Chondrocyte (in vitro differentiated cells): ENCODE data around the gene PRRG2. TPM values are rescaled to one million over a fixed set of nuclear protein-coding genes. Genes with fewer than 3 reads are reported as not detected.

Source experiments
- DNase-seq: peaks from one replicate; pipeline ENCODE4 v3.0.0; 2021; ENCODE audit warnings: mixed read lengths, low spot score
- H3K27ac Mint-ChIP-seq: one replicate; pipeline ENCODE4 v1.8.0; 2021; ENCODE audit warnings: mild to moderate bottlenecking, moderate library complexity, mixed read lengths; ENCODE audit not compliant: unreplicated experiment
- H3K27me3 Mint-ChIP-seq: 2 replicates; pipeline ENCODE4 v1.8.0; 2021; ENCODE audit warnings: low read depth, mixed read lengths
- H3K36me3 Mint-ChIP-seq: 2 replicates; pipeline ENCODE4 v1.8.0; 2021; ENCODE audit warnings: low read depth, mixed read lengths
- H3K4me1 Mint-ChIP-seq: 2 replicates; pipeline ENCODE4 v1.8.0; 2021; ENCODE audit warnings: low read depth, mild to moderate bottlenecking, mixed read lengths
- H3K4me3 Mint-ChIP-seq: one replicate; pipeline ENCODE4 v1.8.0; 2021; ENCODE audit warnings: mild to moderate bottlenecking, moderate library complexity, mixed read lengths; ENCODE audit not compliant: unreplicated experiment
- H3K9me3 Mint-ChIP-seq: 2 replicates; pipeline ENCODE4 v1.8.0; 2021; ENCODE audit warnings: low read depth, mixed read lengths
- total RNA-seq: library from RNA; stranded (reverse); gene quantifications from 3 replicates; pipeline ENCODE4 v1.2.1, GENCODE V29; 2021
- TF ChIP-seq, protein P1 (sequence below): fragments of 200-600 bp; sonication (generic); IDR thresholded peaks from 2 replicates; pipeline ENCODE4 v1.5.0; 2021; ENCODE audit warnings: antibody characterized with exemption, mild to moderate bottlenecking, moderate library complexity

Gene PRRG2
- total RNA-seq, 1 donor from 2014 or later: 0.17 TPM

DNA sequence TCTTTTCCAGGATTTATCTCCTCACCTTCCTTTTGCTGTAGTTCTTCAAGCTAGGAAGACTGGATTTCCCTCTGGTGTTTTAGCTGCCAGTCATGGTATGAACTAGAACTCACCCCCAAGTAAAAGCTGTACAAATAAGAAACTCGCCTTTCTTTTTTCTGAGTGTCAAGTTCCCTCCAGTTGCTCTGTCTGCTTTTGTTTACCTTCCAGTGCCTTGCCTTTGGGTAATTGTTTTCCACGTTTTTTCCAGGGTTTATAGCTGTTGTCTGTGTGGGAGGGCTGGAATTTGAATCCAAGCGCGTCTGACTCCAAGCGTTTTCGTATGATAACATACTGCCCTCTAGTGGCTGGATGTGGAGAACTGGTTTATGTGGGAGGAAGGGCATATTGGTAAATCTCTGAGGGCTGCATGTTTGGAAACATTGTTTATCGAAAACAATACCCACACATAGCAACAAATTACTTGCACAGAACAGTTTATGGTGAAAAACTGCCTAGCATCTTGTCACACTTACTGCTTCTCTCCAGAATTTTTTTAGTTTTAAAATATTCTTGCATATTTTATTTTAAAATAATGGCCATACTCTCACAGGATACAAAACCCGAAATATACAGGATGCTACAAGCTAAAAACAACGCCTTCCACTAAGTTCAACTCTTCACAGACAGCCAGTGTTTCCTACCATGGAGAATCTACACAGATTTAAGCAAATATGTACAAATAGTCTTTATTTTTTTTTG lies 34.1 kb upstream of the PRRG2 start:
- H3K27me3 Mint-ChIP-seq: no peaks in the 10 kb centered on the region
- peaks cover 16% of the 10 kb centered on the region for H3K36me3 Mint-ChIP-seq
- DNase-seq: no peak
- TF ChIP-seq, protein P1, sequence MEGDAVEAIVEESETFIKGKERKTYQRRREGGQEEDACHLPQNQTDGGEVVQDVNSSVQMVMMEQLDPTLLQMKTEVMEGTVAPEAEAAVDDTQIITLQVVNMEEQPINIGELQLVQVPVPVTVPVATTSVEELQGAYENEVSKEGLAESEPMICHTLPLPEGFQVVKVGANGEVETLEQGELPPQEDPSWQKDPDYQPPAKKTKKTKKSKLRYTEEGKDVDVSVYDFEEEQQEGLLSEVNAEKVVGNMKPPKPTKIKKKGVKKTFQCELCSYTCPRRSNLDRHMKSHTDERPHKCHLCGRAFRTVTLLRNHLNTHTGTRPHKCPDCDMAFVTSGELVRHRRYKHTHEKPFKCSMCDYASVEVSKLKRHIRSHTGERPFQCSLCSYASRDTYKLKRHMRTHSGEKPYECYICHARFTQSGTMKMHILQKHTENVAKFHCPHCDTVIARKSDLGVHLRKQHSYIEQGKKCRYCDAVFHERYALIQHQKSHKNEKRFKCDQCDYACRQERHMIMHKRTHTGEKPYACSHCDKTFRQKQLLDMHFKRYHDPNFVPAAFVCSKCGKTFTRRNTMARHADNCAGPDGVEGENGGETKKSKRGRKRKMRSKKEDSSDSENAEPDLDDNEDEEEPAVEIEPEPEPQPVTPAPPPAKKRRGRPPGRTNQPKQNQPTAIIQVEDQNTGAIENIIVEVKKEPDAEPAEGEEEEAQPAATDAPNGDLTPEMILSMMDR: peak; percentile 94
- H3K27ac Mint-ChIP-seq: peak overlapping the region; percentile 77
- H3K4me3 Mint-ChIP-seq: no peak overlapping the region
- peaks cover 4% of the 10 kb centered on the region for H3K4me1 Mint-ChIP-seq
- no peaks in the 10 kb centered on the region for H3K9me3 Mint-ChIP-seq

DNA sequence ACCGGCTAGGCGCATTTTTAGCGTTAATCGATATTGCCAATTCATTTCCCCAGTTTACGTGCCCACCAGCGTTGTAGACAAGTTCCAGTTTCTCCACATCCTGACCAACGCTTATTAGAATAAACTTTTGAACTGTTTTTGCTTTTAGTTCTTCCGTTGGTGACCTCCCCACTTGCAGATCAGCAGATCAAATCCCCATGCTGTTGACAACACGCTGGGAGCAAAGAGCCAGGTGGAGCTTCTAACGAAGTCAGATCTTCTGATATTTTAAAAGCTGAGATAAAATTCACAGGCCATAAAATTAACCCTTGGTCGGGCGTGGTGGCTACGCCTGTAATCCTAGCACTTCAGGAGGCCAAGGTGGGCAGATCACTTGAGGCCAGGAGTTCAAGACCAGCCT lies 32.1 kb upstream of the PRRG2 start:
- peaks cover 8% of the 10 kb centered on the region for H3K4me1 Mint-ChIP-seq
- H3K36me3 Mint-ChIP-seq: peaks cover 13% of the 10 kb centered on the region
- H3K9me3 Mint-ChIP-seq: no peaks in the 10 kb centered on the region
- DNase-seq: no peak
- TF ChIP-seq, protein P1: no peak
- H3K4me3 Mint-ChIP-seq: no peak overlapping the region
- H3K27ac Mint-ChIP-seq: peak overlapping the region; percentile 24
- no peaks in the 10 kb centered on the region for H3K27me3 Mint-ChIP-seq

DNA sequence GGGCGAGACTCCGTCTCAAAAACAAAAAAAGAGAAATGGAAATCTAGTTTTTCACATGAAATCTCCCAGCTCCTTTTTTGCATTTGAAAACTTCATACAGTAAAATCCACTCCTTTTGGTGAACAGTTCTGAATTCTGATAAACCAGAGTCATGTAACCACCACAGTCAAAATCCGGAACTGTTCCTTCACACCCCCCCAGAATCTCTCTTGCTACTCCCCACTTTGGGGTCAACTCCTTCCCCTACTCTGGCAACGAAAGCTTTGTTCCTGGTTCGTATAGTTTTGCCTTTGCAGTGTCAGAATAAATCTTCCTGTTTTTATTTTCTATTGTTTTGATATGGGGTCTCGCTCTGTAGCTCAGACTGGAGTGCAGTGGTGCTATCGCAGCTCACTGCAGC lies 29.6 kb upstream of the PRRG2 start:
- no peaks in the 10 kb centered on the region for H3K9me3 Mint-ChIP-seq
- H3K4me1 Mint-ChIP-seq: peaks cover 8% of the 10 kb centered on the region
- TF ChIP-seq, protein P1: no peak
- H3K36me3 Mint-ChIP-seq: peaks cover 17% of the 10 kb centered on the region
- no peaks in the 10 kb centered on the region for H3K27me3 Mint-ChIP-seq
- H3K4me3 Mint-ChIP-seq: no peak overlapping the region
- no peak overlapping the region for H3K27ac Mint-ChIP-seq
- DNase-seq: no peak

DNA sequence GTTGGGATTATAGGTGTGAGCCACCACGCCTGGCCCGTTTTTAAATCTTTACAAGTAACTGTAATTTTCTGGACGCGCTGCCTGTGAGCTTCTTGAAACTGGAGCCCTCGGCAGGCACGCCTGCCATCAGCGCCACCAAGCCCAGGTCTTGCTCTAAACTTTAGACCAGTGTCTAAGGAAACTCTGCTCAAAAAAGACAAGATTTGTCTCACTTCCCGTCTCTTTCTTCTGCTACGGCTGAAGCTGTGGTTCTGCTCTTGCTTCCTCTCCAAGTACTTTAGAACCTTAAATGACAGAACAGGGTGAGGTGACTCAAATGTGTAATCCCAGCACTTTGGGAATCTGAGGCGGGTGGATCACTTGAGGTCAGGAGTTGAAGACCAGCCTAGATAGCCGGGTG lies 28.4 kb upstream of the PRRG2 start:
- Mint-ChIP-seq H3K4me3 (no peak overlapping the region), H3K27ac (no peak overlapping the region), H3K36me3 (peaks cover 21% of the 10 kb centered on the region), H3K9me3 (no peaks in the 10 kb centered on the region), H3K4me1 (peaks cover 3% of the 10 kb centered on the region), H3K27me3 (no peaks in the 10 kb centered on the region)
- DNase-seq: no peak
- TF ChIP-seq, protein P1: no peak

DNA sequence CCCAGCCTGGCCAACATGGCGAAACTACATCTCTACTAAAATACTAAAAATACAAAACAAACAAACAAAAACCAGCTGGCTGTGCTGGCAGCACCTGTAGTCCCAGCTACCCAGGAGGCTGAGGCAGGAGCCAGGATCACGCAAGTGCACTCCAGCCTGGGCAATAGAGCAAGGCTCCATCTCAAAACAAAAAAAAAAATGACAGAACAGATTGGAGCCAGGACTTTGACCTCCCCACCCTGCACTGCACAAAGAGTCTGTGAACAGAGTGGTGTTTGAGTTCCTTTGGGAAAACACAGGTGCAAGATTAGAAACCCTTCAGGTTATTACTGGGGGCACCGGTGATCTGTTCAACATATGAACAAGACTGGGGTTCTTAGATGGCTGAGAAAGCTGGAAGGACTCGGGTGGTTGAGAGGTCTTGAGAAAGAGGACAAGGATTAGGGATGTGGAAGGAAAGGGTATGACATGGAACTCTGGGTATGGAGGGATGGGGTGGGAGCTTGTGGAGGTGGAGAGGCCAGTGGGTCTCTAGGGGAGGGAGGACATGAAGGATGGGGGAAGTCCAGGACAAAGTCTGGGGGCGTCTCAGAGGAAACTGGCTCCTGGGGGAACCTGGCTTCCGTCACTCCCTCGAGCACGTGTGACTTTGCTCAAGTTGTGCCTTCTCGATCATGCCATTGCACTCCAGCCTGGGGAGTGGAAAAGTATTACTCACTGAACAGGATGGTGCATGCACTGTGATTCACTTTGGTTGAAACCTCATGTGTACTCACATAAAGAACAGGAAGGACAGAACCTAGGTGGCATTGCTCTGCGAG lies 27.5 kb upstream of the PRRG2 start:
- Mint-ChIP-seq H3K4me1 (peaks cover 3% of the 10 kb centered on the region), H3K4me3 (no peak overlapping the region), H3K36me3 (peaks cover 24% of the 10 kb centered on the region), H3K27ac (peak overlapping the region; percentile 57), H3K9me3 (no peaks in the 10 kb centered on the region), H3K27me3 (no peaks in the 10 kb centered on the region)
- no peak for DNase-seq
- TF ChIP-seq, protein P1: no peak
